Kidney (tissue), 14 donors: ENCODE data around the gene CTAG1A. TPM values are rescaled to one million over a fixed set of nuclear protein-coding genes. Genes with fewer than 3 reads are reported as not detected.

Experiments
- DNase-seq, 5 donors: peaks; one replicate each; pipeline ENCODE4 v3.0.0-alpha.2; 2013 to 2020
- FAIRE-seq: peaks from 2 replicates; lab custom pipeline; 2012; peaks lifted over from hg19 to GRCh38; lab: Jason Lieb, UNC
- H3K27ac ChIP-seq, 2 donors: one replicate each; pipeline ENCODE4 v1.7.0; 2013; ENCODE audit warnings: low read depth in 2 of 2, low read length in 2 of 2, inconsistent platforms in 1 of 2
- H3K27me3 ChIP-seq: one replicate; pipeline ENCODE4 v1.7.1; 2013; ENCODE audit warnings: low read length, inconsistent platforms; ENCODE audit not compliant: control insufficient read depth, insufficient read depth
- H3K36me3 ChIP-seq, 3 donors: one replicate each; pipeline versions ENCODE4 v1.7.0 to v1.7.1; 2013; ENCODE audit warnings: low read length in 3 of 3, control low read depth in 1 of 3, inconsistent platforms in 1 of 3; ENCODE audit not compliant: insufficient read depth in 3 of 3, control insufficient read depth in 2 of 3
- H3K4me1 ChIP-seq, 3 donors: one replicate each; pipeline versions ENCODE4 v1.7.0 to v1.7.1; 2013; ENCODE audit warnings: low read length in 3 of 3, inconsistent platforms in 1 of 3, low read depth in 1 of 3; ENCODE audit not compliant: control insufficient read depth in 2 of 3, insufficient read depth in 2 of 3
- H3K4me3 ChIP-seq, 3 donors: one replicate each; pipeline versions ENCODE4 v1.7.0 to v1.8.1; 2013; ENCODE audit warnings: low read length in 3 of 3, control low read depth in 1 of 3, inconsistent platforms in 1 of 3
- H3K9ac ChIP-seq, 3 donors: one replicate each; pipeline versions ENCODE4 v1.7.0 to v1.7.1; 2013; ENCODE audit warnings: low read length in 3 of 3, control low read depth in 1 of 3, inconsistent platforms in 1 of 3
- H3K9me3 ChIP-seq, 3 donors: one replicate each; pipeline versions ENCODE4 v1.7.0 to v1.7.1; 2013; ENCODE audit warnings: low read length in 3 of 3, control low read depth in 1 of 3, inconsistent platforms in 1 of 3; ENCODE audit not compliant: control insufficient read depth in 2 of 3, insufficient read depth in 1 of 3
- intact Hi-C: fragments of 100-400 bp; cut with DNase I; formaldehyde crosslinking; loops from one replicate; pipeline ENCODE4 v1.11.1; 2022
- polyA plus RNA-seq: library from polyadenylated mRNA; stranded (reverse); fragments of 350-450 nt; fragmentation: Illumina TruSeq; extraction: RNeasy Lipid Tissue Mini Kit (QIAGEN cat#74804); gene quantifications from one replicate; pipeline ENCODE4 v1.2.3, GENCODE V29; 2014; ENCODE audit warnings: low read depth, low replicate concordance; ENCODE audit not compliant: insufficient read depth
- total RNA-seq: library from RNA; stranded (reverse); fragmentation: NEBNext Ultra II Directional; extraction: Animal tissue kit (Norgen Biotek cat#: 25700); gene quantifications from one replicate; pipeline ENCODE4 v1.2.1, GENCODE V29; 2021
- TF ChIP-seq, protein P1 (sequence below): IDR thresholded peaks from 3 replicates; pipeline ENCODE4 v1.5.1; 2012; ENCODE audit warnings: mild to moderate bottlenecking, moderate library complexity, borderline replicate concordance; ENCODE audit not compliant: insufficient read depth; ENCODE audit errors: extremely low read depth
- donor health status: control.
- donor health status: control.
- donor health status: control.
- donor health status: control.
- donor health status: control.
- donor health status: DM: yes; HTN: yes; CAD: no.
- donor health status: Normal renal cell carcinoma (clear cell type).

Gene CTAG1A
- total and polyA plus RNA-seq, 2 donors from 2014 or later: not detected

DNA sequence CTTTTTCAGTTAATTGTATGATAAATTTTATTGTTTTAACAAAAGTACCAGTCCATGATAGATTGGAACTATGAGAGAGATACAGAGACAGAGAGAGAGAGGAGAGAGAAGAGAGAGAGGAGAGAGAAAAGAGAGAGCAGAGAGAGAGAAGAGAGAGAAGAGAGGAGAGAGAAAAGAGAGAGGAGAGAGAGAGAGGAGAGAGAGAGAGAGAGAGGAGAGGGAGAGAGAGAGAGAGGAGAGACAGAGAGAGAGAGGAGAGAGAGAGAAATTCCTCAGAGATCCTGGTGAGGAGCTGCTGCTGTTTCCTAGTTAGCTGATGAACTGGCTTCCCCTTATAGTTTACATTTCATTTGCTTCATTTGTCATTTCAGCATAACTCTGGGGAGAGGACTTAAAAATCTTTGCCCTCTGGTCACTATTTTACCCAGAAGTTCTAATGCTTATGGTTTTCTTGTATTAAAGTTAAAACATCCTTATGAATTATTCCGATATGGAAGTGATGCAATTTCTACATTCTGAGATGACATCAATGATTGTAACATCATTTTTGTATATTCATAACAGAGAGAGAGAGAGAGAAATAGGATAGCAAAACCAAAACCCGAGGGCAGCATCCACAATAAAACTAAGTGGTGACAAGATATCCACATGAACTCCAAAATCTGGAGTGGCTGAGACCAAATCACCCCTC lies 10.8 kb downstream of the CTAG1A start:
- Histone ChIP-seq H3K4me1 (no peaks in the 10 kb centered on the region), H3K27ac (no peak overlapping the region), H3K9ac (no peak overlapping the region), H3K27me3 (no peaks in the 10 kb centered on the region), H3K4me3 (no peak overlapping the region), H3K36me3 (no peaks in the 10 kb centered on the region), H3K9me3 (no peaks in the 10 kb centered on the region)
- FAIRE-seq: no peak
- TF ChIP-seq, protein P1, sequence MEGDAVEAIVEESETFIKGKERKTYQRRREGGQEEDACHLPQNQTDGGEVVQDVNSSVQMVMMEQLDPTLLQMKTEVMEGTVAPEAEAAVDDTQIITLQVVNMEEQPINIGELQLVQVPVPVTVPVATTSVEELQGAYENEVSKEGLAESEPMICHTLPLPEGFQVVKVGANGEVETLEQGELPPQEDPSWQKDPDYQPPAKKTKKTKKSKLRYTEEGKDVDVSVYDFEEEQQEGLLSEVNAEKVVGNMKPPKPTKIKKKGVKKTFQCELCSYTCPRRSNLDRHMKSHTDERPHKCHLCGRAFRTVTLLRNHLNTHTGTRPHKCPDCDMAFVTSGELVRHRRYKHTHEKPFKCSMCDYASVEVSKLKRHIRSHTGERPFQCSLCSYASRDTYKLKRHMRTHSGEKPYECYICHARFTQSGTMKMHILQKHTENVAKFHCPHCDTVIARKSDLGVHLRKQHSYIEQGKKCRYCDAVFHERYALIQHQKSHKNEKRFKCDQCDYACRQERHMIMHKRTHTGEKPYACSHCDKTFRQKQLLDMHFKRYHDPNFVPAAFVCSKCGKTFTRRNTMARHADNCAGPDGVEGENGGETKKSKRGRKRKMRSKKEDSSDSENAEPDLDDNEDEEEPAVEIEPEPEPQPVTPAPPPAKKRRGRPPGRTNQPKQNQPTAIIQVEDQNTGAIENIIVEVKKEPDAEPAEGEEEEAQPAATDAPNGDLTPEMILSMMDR: no peak
- DNase-seq: no peak
- intact Hi-C loops: no loop called here

DNA sequence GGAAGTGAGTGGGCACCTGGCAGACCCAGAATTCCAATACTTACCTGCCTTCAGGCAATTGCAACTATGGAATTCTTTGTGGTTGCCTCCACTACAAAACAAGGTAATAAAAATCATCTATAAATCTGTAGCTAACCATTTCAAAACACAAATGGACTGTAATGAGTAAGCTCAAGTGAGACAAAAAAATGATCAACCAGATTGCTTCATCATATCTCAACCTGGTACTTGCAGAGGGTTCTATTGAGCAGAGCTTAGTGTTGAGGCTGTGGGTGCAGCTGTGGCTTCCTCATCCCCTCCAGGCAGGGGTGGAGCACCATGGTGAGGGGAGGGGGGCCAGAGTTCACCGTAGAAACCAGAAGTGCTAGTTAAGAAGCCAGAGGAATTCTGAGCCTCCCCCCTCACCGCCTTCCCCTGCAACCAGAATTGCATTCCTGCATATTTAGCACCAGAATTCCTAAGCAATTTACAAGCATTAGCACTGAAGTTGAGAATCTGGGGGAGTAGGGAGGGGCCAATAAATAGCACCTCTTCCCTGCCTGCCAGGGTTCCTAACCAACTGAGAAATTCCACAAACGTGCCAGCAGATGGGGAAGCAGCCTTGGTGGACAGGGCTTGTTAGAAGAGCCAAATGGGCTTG lies 11.5 kb downstream of the CTAG1A start:
- FAIRE-seq (peak; percentile 33), DNase-seq (peak; percentile 64 to 84 (median 80))
- H3K27ac ChIP-seq: no peak overlapping the region
- H3K9ac ChIP-seq: no peak overlapping the region
- H3K27me3 ChIP-seq: no peaks in the 10 kb centered on the region
- H3K4me3 ChIP-seq: no peak overlapping the region
- H3K9me3 ChIP-seq: no peaks in the 10 kb centered on the region
- intact Hi-C loops: no loop called here
- no peaks in the 10 kb centered on the region for H3K4me1 ChIP-seq
- TF ChIP-seq, protein P1: no peak
- H3K36me3 ChIP-seq: no peaks in the 10 kb centered on the region

DNA sequence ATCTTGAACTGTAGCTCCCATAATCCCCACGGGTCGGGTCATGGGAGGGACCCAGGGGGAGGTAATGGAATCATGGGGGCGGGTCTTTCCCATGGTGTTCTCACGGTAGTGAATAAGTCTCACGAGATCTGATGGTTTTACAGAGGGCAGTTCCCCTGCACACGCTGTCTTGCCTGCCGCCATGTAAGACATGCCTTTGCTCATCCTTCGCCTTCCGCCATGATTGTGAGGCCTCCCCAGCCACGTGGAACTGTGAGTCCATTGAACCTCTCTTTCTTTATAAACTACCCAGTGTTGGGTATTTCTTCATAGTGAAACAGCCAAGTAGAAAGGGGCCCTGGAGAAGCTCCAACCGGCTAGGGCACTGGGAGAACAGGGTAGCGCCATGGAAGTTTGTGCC lies 12.3 kb downstream of the CTAG1A start:
- no peak overlapping the region for H3K4me3 ChIP-seq
- TF ChIP-seq, protein P1: no peak
- intact Hi-C loops: no loop called here
- H3K27me3 ChIP-seq: no peaks in the 10 kb centered on the region
- no peak for DNase-seq
- no peak overlapping the region for H3K9ac ChIP-seq
- H3K27ac ChIP-seq: no peak overlapping the region
- no peak for FAIRE-seq
- H3K36me3 ChIP-seq: no peaks in the 10 kb centered on the region
- no peaks in the 10 kb centered on the region for H3K9me3 ChIP-seq
- H3K4me1 ChIP-seq: no peaks in the 10 kb centered on the region
